ENCODE data around the gene GAK.

GRCh38 chr4:930028-930551, 2.0 kb downstream of the GAK start:
- TF ChIP-seq GATA4 (IDR thresholded peaks at IDR 0.05; ENCODE audit: borderline replicate concordance, low read depth) (no peak), ZNF496 (CRISPR knock-in tag; IDR thresholded peaks at IDR 0.05; ENCODE audit: insufficient replicate concordance) (no peak), ARHGAP35 (CRISPR knock-in tag; IDR thresholded peaks at IDR 0.05; ENCODE audit: borderline replicate concordance) (no peak), USF2 (IDR thresholded peaks at IDR 0.05; ENCODE audit: low read depth, low read length) (no peak), USF2 (CRISPR knock-in tag; IDR thresholded peaks at IDR 0.05; ENCODE audit: borderline replicate concordance) (no peak), NFE2L2 (IDR thresholded peaks at IDR 0.05; ENCODE audit: low read length) (no peak), GABPA (IDR thresholded peaks at IDR 0.05; ENCODE audit: low read depth, low read length) (no peak), GABPA (CRISPR knock-in tag; IDR thresholded peaks at IDR 0.05; ENCODE audit: low read depth) (no peak), ATAD3A (CRISPR knock-in tag; IDR thresholded peaks at IDR 0.05) (no peak), NFYC (CRISPR knock-in tag; IDR thresholded peaks at IDR 0.05) (no peak), POLR2AphosphoS2 (IDR thresholded peaks at IDR 0.05; ENCODE audit: low read depth, low read length) (no peak), DNMT1 (CRISPR knock-in tag; IDR thresholded peaks at IDR 0.05) (no peak), TARDBP (CRISPR knock-in tag; IDR thresholded peaks at IDR 0.05) (no peak)
- TF ChIP-seq, protein P1, sequence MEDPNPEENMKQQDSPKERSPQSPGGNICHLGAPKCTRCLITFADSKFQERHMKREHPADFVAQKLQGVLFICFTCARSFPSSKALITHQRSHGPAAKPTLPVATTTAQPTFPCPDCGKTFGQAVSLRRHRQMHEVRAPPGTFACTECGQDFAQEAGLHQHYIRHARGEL (CRISPR knock-in tag; IDR thresholded peaks at IDR 0.05) = no peak
